Measurements from ENCODE around the gene PIGV.

The PIGV gene

GRCh38 chr1:26775666-26776065 is 12.1 kb upstream of the PIGV start:
- DNase-seq, result no peak

- no peak for DNase-seq
Observed at GRCh38 chr1:26779098-26779668, 8.6 kb upstream of the PIGV start.

GRCh38 chr1:26780344-26780957 is 7.3 kb upstream of the PIGV start:
- DNase-seq, result no peak

- no peak for DNase-seq
Observed at GRCh38 chr1:26781206-26781825, 6.4 kb upstream of the PIGV start.

- no peak for DNase-seq
Observed at GRCh38 chr1:26782521-26783212, 5.1 kb upstream of the PIGV start.

GRCh38 chr1:26783646-26784022 is 4.1 kb upstream of the PIGV start:
- DNase-seq, result no peak

- no peak for DNase-seq
Observed at GRCh38 chr1:26784023-26784871, 3.5 kb upstream of the PIGV start.

GRCh38 chr1:26784886-26785285 is 2.9 kb upstream of the PIGV start:
- DNase-seq, result no peak

- peak; percentile 46 for DNase-seq
Observed at GRCh38 chr1:26785611-26786436, 1.9 kb upstream of the PIGV start.

- DNase-seq, result peak; percentile 85
Observed at GRCh38 chr1:26786437-26787380, 1.0 kb upstream of the PIGV start.

- DNase-seq, result peak; percentile 37
Observed at GRCh38 chr1:26787381-26787705, 407 bp upstream of the PIGV start.

GRCh38 chr1:26788515-26788785 is 700 bp downstream of the PIGV start:
- no peak for DNase-seq

- peak; percentile 92 for DNase-seq
Observed at GRCh38 chr1:26788836-26789611, 1.3 kb downstream of the PIGV start.

GRCh38 chr1:26789612-26789865 is 1.8 kb downstream of the PIGV start:
- DNase-seq, result no peak

- no peak for DNase-seq
Observed at GRCh38 chr1:26789931-26790330, 2.2 kb downstream of the PIGV start.

GRCh38 chr1:26790551-26790953 is 2.8 kb downstream of the PIGV start:
- DNase-seq, result no peak

GRCh38 chr1:26791148-26791547 is 3.4 kb downstream of the PIGV start:
- no peak for DNase-seq

GRCh38 chr1:26791626-26792025 is 3.9 kb downstream of the PIGV start:
- DNase-seq, result no peak

GRCh38 chr1:26792924-26793323 is 5.2 kb downstream of the PIGV start:
- no peak for DNase-seq

- no peak for DNase-seq
Observed at GRCh38 chr1:26794391-26794790, 6.6 kb downstream of the PIGV start.

- DNase-seq, result no peak
Observed at GRCh38 chr1:26797627-26798026, 9.9 kb downstream of the PIGV start.
